NCI-H187 (cell line): Measurements from ENCODE around the gene YWHAB.
"Not testable (repeated sequence)": the region's sequence is repeated elsewhere in the genome, so short reads cannot be mapped to it uniquely, and the experiment has no call there.

Experiments
- DNase-seq, 2 experiments: peaks; one replicate each; lab custom pipeline; 2025; lab: John Stamatoyannopoulos, UW

YWHAB gene

DNA sequence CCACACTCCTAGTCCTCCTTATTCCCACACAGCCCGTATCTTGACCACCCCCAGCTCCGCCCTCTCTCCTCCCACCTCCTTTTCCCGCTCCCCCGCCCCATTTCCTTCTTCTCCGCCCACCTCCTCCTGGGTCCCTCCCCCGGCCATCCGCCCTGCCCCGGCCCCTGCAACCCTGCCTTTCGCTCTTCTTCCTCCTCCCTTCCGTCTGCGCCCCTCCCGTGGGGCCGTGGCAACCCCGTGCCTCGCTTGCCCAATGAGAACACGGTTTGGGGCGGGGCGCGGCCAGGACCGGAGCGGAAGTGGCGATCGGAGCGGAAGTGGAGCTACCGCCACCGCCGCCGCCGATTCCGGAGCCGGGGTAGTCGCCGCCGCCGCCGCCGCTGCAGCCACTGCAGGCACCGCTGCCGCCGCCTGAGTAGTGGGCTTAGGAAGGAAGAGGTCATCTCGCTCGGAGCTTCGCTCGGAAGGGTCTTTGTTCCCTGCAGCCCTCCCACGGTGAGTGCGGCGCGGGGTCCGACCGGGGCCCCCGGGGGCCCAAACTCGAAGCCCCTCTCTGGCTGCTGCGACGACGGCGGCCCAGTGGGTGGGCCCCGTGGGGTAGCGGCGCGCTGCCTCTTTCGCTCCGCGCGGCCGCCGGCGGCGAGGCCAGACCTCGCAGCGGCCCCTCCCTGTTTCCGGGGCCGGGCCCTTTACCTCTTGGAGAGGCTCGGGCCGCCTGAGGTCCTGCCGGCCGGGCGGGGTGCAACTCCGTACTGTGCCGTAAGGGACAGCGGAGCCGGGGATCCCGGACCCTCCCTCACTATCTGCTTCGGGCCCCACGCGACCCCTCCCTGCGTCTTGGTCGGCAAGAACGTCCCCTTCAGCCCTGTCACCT is at the start of gene YWHAB:
Gene YWHAB, plus strand, starts transcription at position 314 of the 874 bp plus-strand sequence. CDS start 15,829 bp downstream, outside the sequence.
- DNase-seq: peak; percentile 91 to 96

DNA sequence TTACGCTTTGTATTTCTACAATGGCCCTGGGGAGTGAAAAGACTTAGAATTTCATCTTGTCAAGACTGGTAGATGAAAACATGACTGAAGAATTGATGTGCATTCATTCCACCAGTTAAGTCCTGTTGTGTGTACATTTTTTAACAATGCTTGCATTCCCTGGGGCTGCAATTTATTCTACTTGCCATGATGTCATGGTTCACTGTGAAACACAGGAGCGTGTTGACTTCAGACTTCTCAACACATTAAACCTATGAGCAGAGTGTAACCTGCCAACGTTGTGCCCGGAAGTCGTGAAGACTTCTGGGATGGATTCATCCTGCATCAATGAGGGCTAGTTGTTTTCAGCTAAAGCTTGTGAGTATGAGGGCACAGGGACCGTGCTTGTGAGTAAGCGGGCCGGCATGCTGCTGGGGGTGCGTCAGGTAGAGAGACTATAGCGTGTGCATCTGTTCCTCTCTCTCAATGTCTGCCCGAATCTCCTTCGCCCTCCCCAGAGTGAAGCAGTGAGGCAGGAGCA is 48.8 kb upstream of the YWHAB start:
- no peak for DNase-seq

DNA sequence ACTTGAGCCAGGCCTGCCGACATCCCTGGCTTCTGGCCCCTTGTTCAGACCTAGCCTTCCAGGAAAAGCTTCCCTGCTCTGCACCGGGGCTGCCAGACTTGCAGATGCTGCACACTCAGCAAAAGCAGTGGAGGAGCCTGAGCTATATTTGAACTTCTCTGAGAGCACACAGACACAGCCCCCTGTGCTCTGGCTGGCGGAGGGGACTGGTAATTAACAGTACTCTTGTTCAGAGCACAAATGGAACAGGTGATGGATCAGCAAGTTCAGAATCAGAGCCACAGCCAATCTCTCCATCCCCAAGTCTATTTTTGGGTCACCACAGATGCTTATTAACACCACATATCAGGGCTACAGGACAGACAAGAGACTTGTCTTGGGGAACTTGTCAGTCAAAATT is 47.6 kb upstream of the YWHAB start:
- no peak for DNase-seq

DNA sequence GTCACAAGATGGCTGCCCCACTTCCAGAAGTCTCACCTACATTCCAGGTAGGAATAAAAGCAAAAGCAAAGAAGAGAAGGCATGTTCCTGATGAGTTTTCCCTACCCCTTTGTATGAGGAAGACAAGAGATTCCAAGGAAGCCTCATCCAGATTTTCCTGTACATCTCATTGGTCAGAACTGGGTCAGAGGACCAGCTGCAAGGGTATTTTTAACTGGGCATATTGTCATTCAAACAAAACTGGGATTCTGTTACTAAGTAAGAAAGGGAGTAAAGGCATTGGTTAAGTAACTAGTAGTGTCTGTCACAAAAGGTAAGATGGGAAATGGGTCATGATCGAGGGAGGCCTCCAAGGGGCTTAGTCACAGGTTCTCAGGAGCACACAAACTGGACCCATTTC is 47.0 kb upstream of the YWHAB start:
- DNase-seq: no peak

DNA sequence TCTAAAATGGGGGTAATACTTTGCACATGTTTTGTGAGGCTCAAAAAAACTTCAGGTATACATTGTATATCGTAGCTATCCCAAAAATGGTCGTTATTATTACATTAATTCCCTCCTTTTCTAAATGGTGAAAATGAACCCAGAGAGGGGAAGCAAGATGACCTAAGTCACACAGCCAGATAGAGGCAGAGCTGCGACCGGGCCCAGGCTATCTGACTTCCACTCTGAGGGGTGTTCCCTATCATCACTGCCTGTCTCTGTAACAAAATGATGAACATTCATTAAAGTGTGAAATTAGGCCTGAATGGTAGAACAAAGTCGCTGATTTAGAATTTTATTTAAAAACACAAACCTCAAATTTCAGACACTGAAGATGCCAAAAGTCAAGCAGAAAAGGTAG is 46.0 kb upstream of the YWHAB start:
- no peak for DNase-seq

DNA sequence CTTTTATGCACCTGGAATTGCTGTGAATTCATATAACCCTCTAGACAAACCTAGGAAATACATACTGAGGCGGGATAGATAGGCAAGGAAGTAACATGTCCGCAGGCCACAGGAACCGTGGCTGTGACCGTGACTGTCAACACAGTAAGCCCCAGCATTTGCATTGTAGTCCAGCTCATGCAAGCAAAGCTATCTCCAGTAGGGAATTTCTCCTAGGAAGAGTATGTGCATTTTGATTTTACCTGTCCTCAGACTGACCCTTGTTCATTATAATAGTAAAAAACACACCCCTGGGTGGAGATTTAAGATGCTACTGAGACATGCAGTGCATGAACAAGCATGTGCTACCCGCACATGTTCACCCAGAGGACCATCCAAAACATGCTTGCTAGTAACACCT is 44.7 kb upstream of the YWHAB start:
- DNase-seq: no peak

DNA sequence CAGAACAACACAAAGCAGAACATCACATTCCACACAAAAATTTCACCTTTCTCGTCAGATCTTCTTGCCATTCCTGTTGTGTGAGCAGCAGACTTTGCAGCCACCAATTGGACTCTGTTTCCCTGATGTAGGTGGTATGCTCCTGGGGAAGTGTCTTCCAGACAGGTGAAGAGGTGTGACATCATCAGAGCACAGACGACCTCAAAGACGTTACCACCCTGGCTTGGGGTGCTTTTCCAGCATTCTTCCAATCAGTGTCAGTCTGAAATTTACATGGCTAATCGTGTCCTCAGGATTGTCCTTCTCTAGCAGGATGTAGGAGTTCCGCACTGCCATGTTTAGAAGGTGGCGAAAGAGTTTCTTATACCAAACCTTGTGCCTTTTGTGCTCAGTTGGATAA is 43.5 kb upstream of the YWHAB start:
- DNase-seq: no peak

DNA sequence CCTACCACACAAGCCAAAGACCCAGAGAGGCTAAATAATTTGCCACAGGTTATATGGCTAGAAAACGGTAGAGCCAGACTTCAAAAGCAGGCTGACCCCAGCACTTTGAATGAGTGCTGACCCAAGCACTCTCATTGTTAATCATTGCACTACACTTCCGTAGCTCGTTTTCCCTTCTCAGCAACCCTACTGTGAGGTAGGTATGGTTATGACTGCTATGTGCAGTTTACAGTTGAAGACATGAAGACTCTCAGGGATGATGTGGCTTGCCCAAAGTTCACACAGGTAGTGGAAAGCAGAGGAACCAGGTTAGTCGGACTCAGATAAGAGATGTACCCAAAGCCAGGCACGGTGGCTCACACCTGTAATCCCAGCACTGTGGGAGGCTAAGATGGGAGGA is 41.6 kb upstream of the YWHAB start:
- no peak for DNase-seq

DNA sequence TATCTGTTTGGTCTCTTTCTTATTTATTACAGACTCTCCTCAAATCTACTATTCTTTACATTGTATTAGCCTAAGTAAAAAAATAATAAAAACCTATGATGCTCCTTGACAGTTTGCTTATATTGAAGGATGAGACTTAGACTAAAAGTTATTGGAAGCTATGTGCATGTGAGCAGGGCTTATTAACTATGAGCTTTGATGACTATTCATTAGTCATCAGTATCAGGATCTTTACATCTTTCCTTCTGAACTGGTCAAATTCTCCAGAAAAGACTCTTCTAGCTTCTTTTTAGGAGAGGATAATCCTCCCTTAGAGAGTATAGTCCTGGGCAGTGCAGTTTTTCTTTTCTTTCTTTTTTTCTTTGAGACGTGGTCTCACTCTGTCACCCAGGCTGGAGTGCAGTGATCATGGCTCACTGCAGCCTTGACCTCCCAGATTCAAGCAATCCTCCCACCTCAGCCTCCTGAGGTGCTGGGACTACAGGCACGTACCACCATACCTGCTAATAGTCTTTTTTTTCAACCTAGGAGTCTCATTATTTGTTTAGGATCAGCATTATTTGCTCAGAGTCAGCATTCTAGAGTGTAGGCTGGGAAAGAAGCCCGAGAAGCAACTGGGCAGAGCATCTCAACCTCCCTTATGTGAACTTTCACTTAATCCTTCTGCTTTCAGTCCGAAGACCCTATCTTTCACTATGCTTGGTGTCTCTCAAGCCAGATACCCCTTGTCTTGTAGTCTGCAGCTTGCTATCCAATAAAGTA is 37.1 kb upstream of the YWHAB start:
- no peak for DNase-seq

DNA sequence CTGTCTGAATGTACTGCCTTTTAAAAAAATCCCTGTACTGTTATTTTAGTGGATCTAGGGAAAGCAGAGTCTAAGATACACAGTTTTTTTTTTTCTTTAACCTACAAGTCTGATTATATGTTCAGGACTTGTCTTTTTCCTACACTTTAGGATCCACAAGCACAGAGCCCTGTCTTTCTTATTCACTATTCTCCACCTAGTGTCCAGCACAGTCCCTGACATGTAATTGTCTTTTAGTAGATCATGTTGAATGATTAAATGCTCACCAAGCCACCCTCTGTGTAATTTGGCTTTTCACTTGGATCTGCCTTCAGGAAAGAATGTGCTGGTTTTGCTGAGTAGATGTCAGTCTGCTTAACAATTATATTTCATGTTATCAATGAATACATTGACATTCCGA is 35.8 kb upstream of the YWHAB start:
- no peak for DNase-seq

DNA sequence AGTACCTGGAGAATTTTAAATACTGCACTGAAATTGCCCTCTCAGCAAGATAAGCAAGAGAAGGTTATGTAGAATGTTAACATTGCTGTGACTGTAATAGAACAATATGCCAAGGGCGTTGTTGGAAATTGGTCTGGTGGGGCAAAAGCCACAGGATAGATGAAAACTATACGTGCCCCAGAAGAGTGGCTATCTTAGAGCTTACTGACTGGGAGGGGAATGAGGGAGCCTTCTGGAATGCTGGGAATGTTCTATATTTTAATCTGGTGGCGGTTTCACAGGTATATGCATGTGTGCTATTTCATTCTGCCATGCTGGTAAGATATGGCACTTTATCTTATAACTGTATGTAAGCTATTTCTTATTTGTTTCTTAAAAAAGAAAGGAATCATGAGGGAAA is 35.2 kb upstream of the YWHAB start:
- no peak for DNase-seq

DNA sequence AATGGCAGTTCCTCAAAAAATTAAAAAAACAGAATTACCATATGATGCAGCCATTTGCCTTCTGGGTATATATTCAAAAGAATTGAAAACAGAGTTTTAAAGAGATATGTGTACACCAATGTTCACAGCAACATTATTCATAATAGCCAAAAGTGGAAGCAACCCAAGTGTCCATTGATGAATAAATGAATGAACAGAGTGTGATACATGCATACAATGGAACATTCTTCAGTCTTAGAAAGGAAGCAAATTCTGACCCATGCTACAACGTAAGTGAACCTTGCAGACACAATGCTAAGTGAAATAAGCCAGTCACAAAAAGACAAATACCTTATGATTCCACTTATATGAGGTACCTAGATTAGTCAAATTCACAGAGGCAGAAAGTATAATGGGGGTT is 34.7 kb upstream of the YWHAB start:
- DNase-seq: no peak

DNA sequence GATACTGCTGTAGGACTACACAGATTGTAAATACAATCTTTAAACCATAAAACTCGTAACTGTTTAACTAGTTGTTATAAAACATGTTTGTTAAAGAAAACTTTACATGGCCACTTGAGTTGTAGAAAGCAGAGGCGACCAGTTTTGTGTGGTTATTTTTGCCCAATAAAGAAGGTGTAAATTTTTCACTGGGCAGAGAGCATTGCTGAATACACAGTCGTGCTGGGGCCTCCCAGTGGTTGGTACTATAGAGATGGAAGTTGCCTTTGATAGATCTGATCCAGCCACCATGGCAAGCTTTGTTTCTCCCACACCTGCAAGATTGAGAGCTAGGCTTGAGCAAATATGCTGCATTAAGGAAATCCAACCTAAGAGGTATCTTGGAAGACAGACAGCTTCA is 34.0 kb upstream of the YWHAB start:
- DNase-seq: no peak

DNA sequence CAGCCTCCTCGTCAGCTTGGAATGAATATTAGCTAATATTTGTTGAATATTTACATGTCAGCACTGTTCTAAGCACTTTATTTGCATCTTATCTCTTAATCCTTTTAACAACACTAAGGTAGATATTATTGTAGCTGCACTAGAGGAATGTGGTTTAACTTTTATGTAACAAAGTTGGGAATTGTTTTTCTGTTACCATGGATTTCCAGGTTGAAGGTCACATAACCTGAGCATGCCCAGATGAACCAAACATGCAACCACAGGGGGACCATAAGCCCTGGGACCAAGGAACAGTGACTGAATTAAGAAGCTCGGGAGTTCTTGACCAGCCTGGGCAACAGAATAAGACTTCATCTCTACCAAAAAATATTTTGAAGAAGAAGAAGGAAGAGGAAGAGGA is 29.1 kb upstream of the YWHAB start:
- no peak for DNase-seq

DNA sequence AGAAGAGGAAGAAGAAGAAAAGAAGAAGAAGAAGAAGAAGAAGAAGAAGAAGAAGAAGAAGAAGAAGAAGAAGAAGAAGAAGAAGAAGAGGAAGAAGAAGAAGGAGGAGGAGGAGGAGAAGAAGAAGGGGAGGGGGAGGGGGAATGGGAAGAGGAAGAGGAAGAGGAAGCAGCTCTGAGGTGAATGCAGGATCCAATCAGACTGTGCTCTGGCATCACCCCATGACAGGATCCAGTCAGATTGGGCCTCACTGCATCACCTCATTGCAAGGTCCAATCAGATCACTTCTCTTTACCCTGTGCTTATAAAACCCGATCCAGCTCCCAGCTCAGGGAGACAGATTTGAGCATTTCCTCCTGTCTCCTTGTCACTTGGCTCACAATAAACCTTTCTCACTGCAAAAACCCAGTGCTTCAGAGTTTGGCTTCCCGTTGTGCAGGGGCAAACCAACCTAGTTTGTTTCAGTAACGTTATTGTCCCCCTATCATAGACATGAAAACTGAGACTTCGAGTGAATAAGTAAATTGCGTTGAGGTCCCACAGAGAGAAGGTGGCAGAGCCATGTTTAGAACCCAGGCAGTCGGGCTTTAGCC is 28.6 kb upstream of the YWHAB start:
- no peak for DNase-seq

DNA sequence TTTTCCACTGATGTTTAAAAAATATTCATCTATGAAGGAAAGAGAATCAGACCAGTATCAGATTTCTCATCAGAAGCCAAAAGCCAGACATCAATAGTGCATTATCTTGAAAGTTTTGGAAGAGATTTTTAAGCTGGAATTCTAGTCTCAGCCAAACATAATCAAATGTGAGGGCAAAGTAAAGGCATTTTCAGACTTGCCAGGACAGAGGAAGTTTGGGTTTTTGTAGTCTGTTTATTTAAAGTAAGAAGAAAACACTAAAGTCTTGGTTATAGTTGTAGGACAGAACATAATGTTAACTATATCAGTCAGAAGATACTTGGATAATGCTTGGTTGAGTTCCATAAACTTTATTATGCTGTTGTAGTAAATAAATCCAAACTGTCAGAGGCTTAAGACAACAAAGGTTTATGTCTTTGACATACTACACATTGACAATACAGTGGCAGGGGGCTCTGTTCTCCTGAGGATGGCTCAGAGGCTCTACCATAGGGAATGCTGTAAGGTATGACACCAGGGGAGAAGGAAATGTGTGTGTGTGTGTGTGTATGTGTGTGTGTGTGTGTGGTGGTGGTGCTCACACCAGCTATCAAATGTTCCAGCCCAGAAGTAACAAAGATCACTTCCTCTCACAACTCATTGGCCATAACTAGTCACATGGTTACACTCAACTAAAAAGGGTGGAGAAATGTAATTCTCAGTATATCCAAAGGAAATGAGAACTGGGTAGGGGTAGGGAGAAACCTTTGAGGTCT is 26.7 kb upstream of the YWHAB start:
- no peak for DNase-seq

DNA sequence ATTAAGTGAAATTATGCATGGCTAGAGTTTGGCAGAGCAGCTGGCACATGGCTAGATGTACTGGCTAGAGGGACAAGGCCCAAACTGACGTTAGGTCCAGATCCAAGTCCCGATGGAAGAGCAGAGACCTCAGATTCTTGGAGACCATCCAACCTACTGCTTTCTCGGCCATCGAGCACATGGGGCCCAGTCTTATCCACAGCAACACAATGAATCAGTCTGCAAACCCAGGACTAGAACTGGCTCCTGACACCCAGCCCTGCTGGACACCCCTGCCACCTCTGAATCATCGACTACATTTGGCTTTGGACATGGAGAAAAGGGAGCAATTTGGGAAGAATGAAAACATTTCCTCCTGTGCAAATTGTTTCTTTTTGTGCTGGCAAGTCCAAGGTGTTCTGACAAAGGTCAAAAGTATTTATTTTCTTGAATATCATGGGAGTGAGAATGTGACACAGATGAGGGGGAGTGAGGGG is 23.9 kb upstream of the YWHAB start:
- no peak for DNase-seq

DNA sequence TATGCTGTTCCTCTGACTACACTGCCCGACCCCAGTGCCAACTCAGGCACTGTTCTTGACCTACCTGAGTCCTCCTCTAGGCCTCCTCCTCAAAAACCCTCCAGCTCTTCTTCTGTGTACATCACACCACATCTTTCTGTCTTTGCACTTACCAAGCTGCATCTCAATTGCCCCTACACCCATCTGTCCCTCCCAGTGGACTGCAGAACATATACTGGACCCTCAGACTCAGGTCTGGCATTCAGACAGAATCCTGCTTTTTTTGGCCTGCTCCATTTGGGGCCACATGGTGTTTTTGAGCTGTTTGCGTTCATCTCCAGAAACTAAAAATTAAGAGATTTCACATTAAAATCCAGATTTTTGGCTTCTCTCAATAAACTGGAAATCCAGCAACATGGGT is 23.2 kb upstream of the YWHAB start:
- no peak for DNase-seq

DNA sequence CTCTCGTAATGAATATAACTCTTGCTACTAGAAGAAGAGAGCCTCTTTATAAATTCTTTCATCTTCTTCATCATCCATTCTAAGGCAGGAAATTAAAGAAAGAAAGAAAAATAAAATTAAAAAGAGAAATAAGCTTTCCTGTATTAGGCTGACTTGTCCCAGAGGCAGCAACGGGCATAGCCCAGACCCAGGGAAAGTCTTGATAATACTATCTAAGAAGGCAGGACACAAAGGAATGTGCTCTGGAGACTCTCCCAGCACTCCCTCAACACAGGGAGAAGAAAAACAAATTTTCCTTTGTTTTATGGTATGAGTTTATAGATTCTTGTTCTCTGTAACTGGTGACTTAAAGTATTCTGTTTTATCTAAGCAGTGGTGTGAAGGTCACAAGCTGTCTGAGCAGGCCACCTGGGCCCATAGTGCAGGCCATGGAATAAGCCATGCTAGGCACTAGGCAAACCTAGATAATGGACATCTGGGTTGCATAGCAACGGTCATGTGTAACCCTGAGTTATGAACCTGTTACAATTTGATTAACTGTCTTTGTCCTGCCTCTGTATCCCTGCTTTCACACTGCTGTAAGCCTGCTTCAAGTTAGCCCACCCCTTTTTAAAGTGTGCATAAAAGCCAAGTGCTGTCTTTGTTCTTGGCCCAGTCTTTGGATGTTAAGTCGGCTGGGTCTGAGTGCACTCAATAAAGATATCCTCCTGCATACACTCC is 22.0 kb upstream of the YWHAB start:
- DNase-seq: not testable (repeated sequence)

DNA sequence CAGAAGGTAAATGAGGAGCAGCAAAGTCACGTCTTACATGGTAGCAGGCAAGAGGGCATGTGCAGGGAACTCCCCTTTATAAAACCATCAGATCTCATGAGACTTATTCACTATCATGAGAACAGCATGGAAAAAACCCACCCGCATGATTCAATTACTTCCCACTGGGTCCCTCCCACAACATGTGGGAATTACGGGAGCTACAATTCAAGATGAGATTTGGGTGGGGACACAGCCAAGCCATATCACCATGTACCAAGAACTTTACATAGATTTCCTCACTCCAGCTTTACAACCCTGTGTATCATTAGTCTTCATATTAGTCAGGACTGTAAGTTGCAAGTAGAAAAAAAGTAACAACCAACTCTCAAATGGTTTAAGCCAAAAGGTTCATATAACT is 21.0 kb upstream of the YWHAB start:
- DNase-seq: not testable (repeated sequence)

DNA sequence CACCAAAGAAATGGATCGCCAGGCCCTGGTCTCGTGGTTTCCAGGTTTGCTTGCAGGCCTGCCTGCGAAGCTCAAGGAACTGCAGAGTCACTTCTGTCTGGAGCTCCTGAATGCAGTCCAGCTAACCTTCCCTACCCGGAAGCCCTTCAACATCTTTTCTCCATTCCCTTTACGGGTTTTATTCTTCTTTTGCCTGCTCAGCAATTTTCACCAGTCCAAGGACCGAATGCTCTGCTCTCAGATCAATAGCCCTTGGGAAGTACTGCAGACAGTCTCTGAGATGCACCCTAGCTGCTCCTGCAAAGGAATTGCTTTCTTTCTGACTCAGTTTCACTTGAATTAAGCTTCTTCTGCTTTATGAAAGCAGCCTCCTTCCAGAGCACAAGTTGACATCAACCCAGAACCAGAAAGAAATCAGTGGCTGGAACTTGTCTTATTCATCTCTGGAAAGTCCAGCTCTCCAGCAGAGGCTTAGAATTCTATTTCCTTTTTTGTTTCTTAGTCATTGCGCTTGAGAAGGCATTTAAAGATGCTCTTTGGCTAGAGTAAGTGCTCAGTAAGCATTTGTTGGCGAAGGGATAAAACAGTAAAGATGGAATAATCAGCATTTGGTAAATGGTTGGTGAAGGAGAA is 18.7 kb upstream of the YWHAB start:
- DNase-seq: no peak
